ENCODE data around the gene RASSF1.

GRCh38 chr3:50380405-50381085, 39.9 kb upstream of the RASSF1 start:
- TF ChIP-seq CTCF (conservative IDR thresholded peaks at IDR 0.05) (no peak), ZFX (IDR thresholded peaks at IDR 0.05) (no peak)
